Mammary microvascular endothelial cell (primary cell): ENCODE measurements around the gene WWP2. TPM values are rescaled to one million over a fixed set of nuclear protein-coding genes. Genes with fewer than 3 reads are reported as not detected.

Source experiments
- total RNA-seq: library from RNA; depleted of rRNA; stranded (reverse); fragments of >200 nt; gene quantifications from 2 replicates; pipeline ENCODE4 v1.2.3, GENCODE V29; 2015

WWP2 gene
- total RNA-seq: 30.3 and 30.6 TPM in 2 replicates

DNA sequence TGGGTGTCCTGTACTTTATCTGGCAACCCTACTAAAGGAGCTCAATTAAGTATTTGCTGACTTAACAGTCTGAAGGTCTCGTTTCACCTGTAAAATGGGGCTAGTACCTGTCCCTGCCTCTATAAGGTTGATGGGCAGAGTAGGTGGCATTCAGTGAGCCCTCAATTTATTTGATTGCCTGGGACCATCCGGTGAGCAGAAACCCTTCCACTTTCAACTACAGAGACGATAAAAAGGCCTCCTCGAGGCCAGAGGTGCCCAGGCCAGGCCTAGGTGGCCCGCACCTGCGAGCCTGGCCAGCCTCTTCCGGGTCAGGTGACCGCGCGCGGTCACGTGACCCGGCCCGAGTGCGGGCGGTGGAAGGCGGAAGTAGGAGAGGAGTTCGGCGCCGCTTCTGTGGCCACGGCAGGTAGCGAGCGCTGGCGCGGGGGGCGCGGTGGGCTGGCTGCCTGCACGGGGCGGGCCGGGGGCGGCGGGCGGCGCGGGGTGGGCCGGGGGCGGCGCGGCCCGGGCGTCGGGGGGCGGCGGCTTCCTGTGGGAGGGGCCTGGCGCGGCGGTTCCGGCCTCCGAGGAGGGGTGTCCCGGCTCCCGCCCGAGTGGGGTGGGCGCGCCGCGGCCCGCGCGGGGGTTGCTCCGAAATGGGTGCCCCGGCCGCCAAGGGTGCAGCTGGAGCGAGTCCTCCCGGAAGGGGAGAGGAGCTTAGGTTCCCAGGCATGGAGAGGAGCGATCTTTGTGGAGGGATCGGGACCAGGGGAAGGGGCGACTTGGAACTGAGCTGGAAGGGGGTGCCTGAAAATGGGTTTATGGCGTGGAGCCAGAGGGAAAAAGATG, at the start of gene WWP2:
Gene WWP2 (plus strand): TSS at position 350 of the 831 bp plus-strand sequence. CDS start 24,679 bp downstream, outside the sequence.

GRCh38 chr16:69726313-69727060, 35.6 kb upstream of the WWP2 start, which contains the start of gene NQO1:
Gene NQO1, minus strand, starts transcription at chr16:69726560. Its CDS starts 121 bp downstream, at chr16:69726439.

GRCh38 chr16:69754469-69755310, 7.4 kb upstream of the WWP2 start, which contains the start of gene NOB1:
Gene NOB1, minus strand, starts transcription at chr16:69754926. Its CDS starts 16 bp downstream, at chr16:69754910.

GRCh38 chr16:69951017-69951671, 189.0 kb downstream of the WWP2 start, which contains the start of gene CLEC18A:
Gene CLEC18A, plus strand, starts transcription at chr16:69951334. Its CDS starts 33 bp downstream, at chr16:69951367.

Other genes with a start within 250 kb of the WWP2 start
- 8.9 and 10.5 TPM in 2 replicates for gene NFAT5, start 196.4 kb upstream of the WWP2 start, total RNA-seq
- 523 and 584 TPM in 2 replicates for gene NQO1, start 35.8 kb upstream of the WWP2 start, total RNA-seq
- 37.6 and 40.2 TPM in 2 replicates for gene NOB1, start 7.4 kb upstream of the WWP2 start, total RNA-seq
- under 0.01 TPM in 1 of 2 replicates, not detected in the other for gene CLEC18A, start 189.0 kb downstream of the WWP2 start, total RNA-seq